ENCODE results near the gene CLCN7.

- TF ChIP-seq CTCF (IDR thresholded peaks at IDR 0.05; ENCODE audit: poor library complexity, severe bottlenecking), result no peak
- TF ChIP-seq EZH2 (IDR thresholded peaks at IDR 0.05; ENCODE audit: borderline replicate concordance, insufficient read depth, low read length, poor library complexity, severe bottlenecking), result no peak
- TF ChIP-seq, protein P1, sequence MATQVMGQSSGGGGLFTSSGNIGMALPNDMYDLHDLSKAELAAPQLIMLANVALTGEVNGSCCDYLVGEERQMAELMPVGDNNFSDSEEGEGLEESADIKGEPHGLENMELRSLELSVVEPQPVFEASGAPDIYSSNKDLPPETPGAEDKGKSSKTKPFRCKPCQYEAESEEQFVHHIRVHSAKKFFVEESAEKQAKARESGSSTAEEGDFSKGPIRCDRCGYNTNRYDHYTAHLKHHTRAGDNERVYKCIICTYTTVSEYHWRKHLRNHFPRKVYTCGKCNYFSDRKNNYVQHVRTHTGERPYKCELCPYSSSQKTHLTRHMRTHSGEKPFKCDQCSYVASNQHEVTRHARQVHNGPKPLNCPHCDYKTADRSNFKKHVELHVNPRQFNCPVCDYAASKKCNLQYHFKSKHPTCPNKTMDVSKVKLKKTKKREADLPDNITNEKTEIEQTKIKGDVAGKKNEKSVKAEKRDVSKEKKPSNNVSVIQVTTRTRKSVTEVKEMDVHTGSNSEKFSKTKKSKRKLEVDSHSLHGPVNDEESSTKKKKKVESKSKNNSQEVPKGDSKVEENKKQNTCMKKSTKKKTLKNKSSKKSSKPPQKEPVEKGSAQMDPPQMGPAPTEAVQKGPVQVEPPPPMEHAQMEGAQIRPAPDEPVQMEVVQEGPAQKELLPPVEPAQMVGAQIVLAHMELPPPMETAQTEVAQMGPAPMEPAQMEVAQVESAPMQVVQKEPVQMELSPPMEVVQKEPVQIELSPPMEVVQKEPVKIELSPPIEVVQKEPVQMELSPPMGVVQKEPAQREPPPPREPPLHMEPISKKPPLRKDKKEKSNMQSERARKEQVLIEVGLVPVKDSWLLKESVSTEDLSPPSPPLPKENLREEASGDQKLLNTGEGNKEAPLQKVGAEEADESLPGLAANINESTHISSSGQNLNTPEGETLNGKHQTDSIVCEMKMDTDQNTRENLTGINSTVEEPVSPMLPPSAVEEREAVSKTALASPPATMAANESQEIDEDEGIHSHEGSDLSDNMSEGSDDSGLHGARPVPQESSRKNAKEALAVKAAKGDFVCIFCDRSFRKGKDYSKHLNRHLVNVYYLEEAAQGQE (IDR thresholded peaks at IDR 0.05; ENCODE audit: borderline replicate concordance), result no peak
- no peak for TF ChIP-seq POLR2AphosphoS5 (IDR thresholded peaks at IDR 0.05)
- TF ChIP-seq EP300 (conservative IDR thresholded peaks at IDR 0.05; ENCODE audit: poor library complexity, severe bottlenecking), result no peak
- no peak for TF ChIP-seq RAD21 (conservative IDR thresholded peaks at IDR 0.05)
Observed at GRCh38 chr16:1524366-1524765, 49.5 kb upstream of the CLCN7 start.
